Measurements from ENCODE around the gene SLC49A3. TPM values are rescaled to one million over a fixed set of nuclear protein-coding genes. Genes with fewer than 3 reads are reported as not detected.
"Not testable (repeated sequence)": the region's sequence is repeated elsewhere in the genome, so short reads cannot be mapped to it uniquely, and the experiment has no call there.

Gene SLC49A3
- polyA plus RNA-seq, 1 donor from 2014 or later = 0.97 TPM

- Mint-ChIP-seq H3K36me3 (peaks cover 2% of the 10 kb centered on the region), H3K27me3 (peaks cover 3% of the 10 kb centered on the region), H3K4me1 (no peaks in the 10 kb centered on the region), H3K9me3 (no peaks in the 10 kb centered on the region), H3K4me3 (no peak overlapping the region), H3K27ac (no peak overlapping the region)
Measured at GRCh38 chr4:653831-654502, 35.0 kb downstream of the SLC49A3 start.

GRCh38 chr4:653080-653821 is 35.7 kb downstream of the SLC49A3 start:
- Mint-ChIP-seq H3K9me3 (no peaks in the 10 kb centered on the region), H3K4me3 (peak overlapping the region in 1 of 4 donors; percentile 18), H3K4me1 (no peaks in the 10 kb centered on the region), H3K36me3 (peaks cover 2% of the 10 kb centered on the region), H3K27ac (no peak overlapping the region), H3K27me3 (peaks cover 3% of the 10 kb centered on the region)

GRCh38 chr4:651884-652642 is 36.9 kb downstream of the SLC49A3 start:
- no peak overlapping the region for H3K27ac Mint-ChIP-seq
- H3K9me3 Mint-ChIP-seq = no peaks in the 10 kb centered on the region
- no peak overlapping the region for H3K4me3 Mint-ChIP-seq
- H3K27me3 Mint-ChIP-seq = peaks cover 3% of the 10 kb centered on the region
- H3K36me3 Mint-ChIP-seq = peaks cover 2% of the 10 kb centered on the region
- H3K4me1 Mint-ChIP-seq = no peaks in the 10 kb centered on the region

- peaks cover 6% of the 10 kb centered on the region for H3K27me3 Mint-ChIP-seq
- peak overlapping the region in 1 of 3 donors; percentile 53 for H3K27ac Mint-ChIP-seq
- H3K9me3 Mint-ChIP-seq = no peaks in the 10 kb centered on the region
- H3K36me3 Mint-ChIP-seq = peaks cover 2% of the 10 kb centered on the region
- no peaks in the 10 kb centered on the region for H3K4me1 Mint-ChIP-seq
- H3K4me3 Mint-ChIP-seq = no peak overlapping the region
Measured at GRCh38 chr4:650951-651883, 37.7 kb downstream of the SLC49A3 start.

- Mint-ChIP-seq H3K36me3 (peaks cover 2% of the 10 kb centered on the region), H3K4me1 (no peaks in the 10 kb centered on the region), H3K27me3 (peaks cover 6% of the 10 kb centered on the region), H3K27ac (peak overlapping the region in 1 of 3 donors; percentile 53), H3K9me3 (no peaks in the 10 kb centered on the region), H3K4me3 (no peak overlapping the region)
Measured at GRCh38 chr4:650461-650860, 38.5 kb downstream of the SLC49A3 start.

- no peak overlapping the region for H3K27ac Mint-ChIP-seq
- H3K9me3 Mint-ChIP-seq = peaks cover 0 to 2% (median 0%) of the 10 kb centered on the region in 3 donors
- no peaks in the 10 kb centered on the region for H3K4me1 Mint-ChIP-seq
- no peak overlapping the region for H3K4me3 Mint-ChIP-seq
- H3K27me3 Mint-ChIP-seq = peaks cover 6% of the 10 kb centered on the region
- peaks cover 2% of the 10 kb centered on the region for H3K36me3 Mint-ChIP-seq
Measured at GRCh38 chr4:649751-650310, 39.1 kb downstream of the SLC49A3 start.

- no peak overlapping the region for H3K4me3 Mint-ChIP-seq
- no peaks in the 10 kb centered on the region for H3K4me1 Mint-ChIP-seq
- peaks cover 6% of the 10 kb centered on the region for H3K27me3 Mint-ChIP-seq
- H3K9me3 Mint-ChIP-seq = peaks cover 0 to 5% (median 0%) of the 10 kb centered on the region in 3 donors
- peaks cover 2% of the 10 kb centered on the region for H3K36me3 Mint-ChIP-seq
- H3K27ac Mint-ChIP-seq = no peak overlapping the region
Measured at GRCh38 chr4:649293-649625, 39.7 kb downstream of the SLC49A3 start.

GRCh38 chr4:648579-649292 is 40.2 kb downstream of the SLC49A3 start:
- peaks cover 2% of the 10 kb centered on the region for H3K36me3 Mint-ChIP-seq
- no peaks in the 10 kb centered on the region for H3K4me1 Mint-ChIP-seq
- no peak overlapping the region for H3K4me3 Mint-ChIP-seq
- H3K27me3 Mint-ChIP-seq = peaks cover 6% of the 10 kb centered on the region
- peaks cover 0 to 5% (median 0%) of the 10 kb centered on the region in 3 donors for H3K9me3 Mint-ChIP-seq
- H3K27ac Mint-ChIP-seq = no peak overlapping the region

GRCh38 chr4:647481-647880 is 41.5 kb downstream of the SLC49A3 start:
- Mint-ChIP-seq H3K4me3 (no peak overlapping the region), H3K27ac (no peak overlapping the region), H3K36me3 (no peaks in the 10 kb centered on the region), H3K9me3 (peaks cover 0 to 9% (median 5%) of the 10 kb centered on the region in 3 donors), H3K27me3 (peaks cover 6% of the 10 kb centered on the region), H3K4me1 (no peaks in the 10 kb centered on the region)

GRCh38 chr4:646460-646859 is 42.5 kb downstream of the SLC49A3 start:
- H3K36me3 Mint-ChIP-seq = no peaks in the 10 kb centered on the region
- peaks cover 0 to 9% (median 5%) of the 10 kb centered on the region in 3 donors for H3K9me3 Mint-ChIP-seq
- peaks cover 6% of the 10 kb centered on the region for H3K27me3 Mint-ChIP-seq
- H3K27ac Mint-ChIP-seq = no peak overlapping the region
- peak overlapping the region in 2 of 4 donors; percentile 49 to 68 for H3K4me3 Mint-ChIP-seq
- H3K4me1 Mint-ChIP-seq = no peaks in the 10 kb centered on the region

GRCh38 chr4:642366-642765 is 46.6 kb downstream of the SLC49A3 start:
- Mint-ChIP-seq H3K27me3 (peaks cover 11% of the 10 kb centered on the region), H3K9me3 (peaks cover 0 to 13% (median 5%) of the 10 kb centered on the region in 3 donors)
- H3K4me3 Mint-ChIP-seq, H3K36me3 Mint-ChIP-seq, H3K4me1 Mint-ChIP-seq, H3K27ac Mint-ChIP-seq: not testable (repeated sequence)

GRCh38 chr4:637536-638280 is 51.2 kb downstream of the SLC49A3 start:
- Mint-ChIP-seq H3K27ac (no peak overlapping the region), H3K4me3 (no peak overlapping the region), H3K27me3 (peaks cover 11% of the 10 kb centered on the region), H3K36me3 (peaks cover 4% of the 10 kb centered on the region), H3K4me1 (no peaks in the 10 kb centered on the region), H3K9me3 (peaks cover 0 to 3% (median under 1%) of the 10 kb centered on the region in 3 donors)

GRCh38 chr4:636628-637159 is 52.3 kb downstream of the SLC49A3 start:
- Mint-ChIP-seq H3K9me3 (peaks cover 0 to 9% (median 3%) of the 10 kb centered on the region in 3 donors), H3K27ac (no peak overlapping the region), H3K27me3 (peaks cover 11% of the 10 kb centered on the region), H3K4me1 (no peaks in the 10 kb centered on the region), H3K36me3 (peaks cover 4% of the 10 kb centered on the region), H3K4me3 (no peak overlapping the region)

Measured in IgD-negative memory B cell (primary cell).